ENCODE measurements around the gene AFG1L.

DNA sequence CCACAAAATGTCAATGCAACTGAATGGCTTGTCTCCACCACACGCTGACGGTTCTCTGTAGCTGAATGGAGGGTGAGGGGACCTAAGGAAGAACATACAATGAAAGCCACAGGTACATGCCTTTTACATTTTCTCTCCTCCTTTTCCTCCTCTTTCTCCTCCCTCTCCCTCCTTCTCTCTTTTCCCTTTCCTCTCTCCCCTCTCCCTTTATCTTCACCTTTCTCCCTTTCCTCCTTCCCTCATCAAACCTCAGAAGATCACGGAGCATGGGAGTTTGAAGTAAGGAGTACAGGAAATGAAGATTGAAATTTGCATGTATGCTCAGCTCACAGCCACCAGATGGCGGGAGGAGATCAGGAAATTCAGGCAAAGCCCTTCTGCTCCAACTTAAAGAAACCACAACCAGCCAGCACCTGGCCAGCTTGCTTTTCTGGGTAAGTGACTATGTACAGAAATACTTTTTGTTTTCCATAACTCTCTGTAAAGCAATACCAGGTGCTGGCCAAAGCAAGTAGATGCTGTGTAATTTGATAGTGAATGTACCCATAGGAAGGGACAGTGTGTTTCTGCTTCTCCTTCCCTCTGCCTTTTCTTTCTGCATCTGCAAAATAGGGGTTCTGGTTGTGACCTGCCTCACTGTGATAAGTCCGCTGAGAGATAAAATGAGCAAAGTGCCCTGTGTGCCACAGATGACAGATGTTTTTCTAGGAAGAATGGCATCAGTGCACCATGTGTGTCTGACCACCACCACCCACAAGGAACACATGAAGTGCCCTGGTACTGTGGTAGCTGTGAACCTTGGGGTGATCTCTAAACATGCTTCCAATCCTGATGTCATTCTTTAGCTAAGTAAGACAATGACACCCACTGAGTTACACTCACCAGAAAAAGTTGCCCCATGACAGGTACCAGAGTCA is 247.2 kb downstream of the AFG1L start:
- TF ChIP-seq, protein P1, sequence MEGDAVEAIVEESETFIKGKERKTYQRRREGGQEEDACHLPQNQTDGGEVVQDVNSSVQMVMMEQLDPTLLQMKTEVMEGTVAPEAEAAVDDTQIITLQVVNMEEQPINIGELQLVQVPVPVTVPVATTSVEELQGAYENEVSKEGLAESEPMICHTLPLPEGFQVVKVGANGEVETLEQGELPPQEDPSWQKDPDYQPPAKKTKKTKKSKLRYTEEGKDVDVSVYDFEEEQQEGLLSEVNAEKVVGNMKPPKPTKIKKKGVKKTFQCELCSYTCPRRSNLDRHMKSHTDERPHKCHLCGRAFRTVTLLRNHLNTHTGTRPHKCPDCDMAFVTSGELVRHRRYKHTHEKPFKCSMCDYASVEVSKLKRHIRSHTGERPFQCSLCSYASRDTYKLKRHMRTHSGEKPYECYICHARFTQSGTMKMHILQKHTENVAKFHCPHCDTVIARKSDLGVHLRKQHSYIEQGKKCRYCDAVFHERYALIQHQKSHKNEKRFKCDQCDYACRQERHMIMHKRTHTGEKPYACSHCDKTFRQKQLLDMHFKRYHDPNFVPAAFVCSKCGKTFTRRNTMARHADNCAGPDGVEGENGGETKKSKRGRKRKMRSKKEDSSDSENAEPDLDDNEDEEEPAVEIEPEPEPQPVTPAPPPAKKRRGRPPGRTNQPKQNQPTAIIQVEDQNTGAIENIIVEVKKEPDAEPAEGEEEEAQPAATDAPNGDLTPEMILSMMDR (IDR thresholded peaks at IDR 0.05), result peak; percentile 82 to 98 (median 97)
- TF ChIP-seq POLR2A (IDR thresholded peaks at IDR 0.05), result no peak
- TF ChIP-seq POLR2AphosphoS5 (IDR thresholded peaks at IDR 0.05; ENCODE audit: insufficient read depth in 1 of 2, low read depth in 1 of 2), result peak in 1 of 2 donors; percentile 48
